Uterus (tissue), 2 donors: Measurements from ENCODE around the gene GYS1.

Experiments used
- CTCF ChIP-seq, 4 experiments: fragments of 200-600 bp in 2 of 4; fragments of 450-650 bp in 2 of 4; sonication (generic) in 2 of 4; IDR thresholded peaks; one replicate each; pipeline ENCODE4 v1.5.1; 2016 to 2019; ENCODE audit warnings: antibody characterized with exemption in 4 of 4, mild to moderate bottlenecking in 2 of 4, moderate library complexity in 1 of 4
- POLR2A ChIP-seq, 2 donors: fragments of 450-650 bp; IDR thresholded peaks; one replicate each; pipeline ENCODE4 v1.6.1; 2016; ENCODE audit warnings: antibody characterized with exemption in 2 of 2, mild to moderate bottlenecking in 1 of 2, moderate library complexity in 1 of 2

GRCh38 chr19:48992581-48993174 is 431 bp downstream of the GYS1 start:
- TF ChIP-seq POLR2A (IDR thresholded peaks at IDR 0.05) (no peak), CTCF (IDR thresholded peaks at IDR 0.05) (no peak)
